GM12801 (cell line): Measurements from ENCODE around the gene KRT38.

Source experiments
- TF ChIP-seq, protein P1 (sequence below): IDR thresholded peaks from one replicate; pipeline ENCODE4 v1.5.1; 2011; ENCODE audit warnings: control low read depth; ENCODE audit not compliant: insufficient read length; ENCODE audit errors: extremely low read depth

Gene KRT38

GRCh38 chr17:41468346-41468745 lies 27.6 kb upstream of the KRT38 start:
- TF ChIP-seq, protein P1, sequence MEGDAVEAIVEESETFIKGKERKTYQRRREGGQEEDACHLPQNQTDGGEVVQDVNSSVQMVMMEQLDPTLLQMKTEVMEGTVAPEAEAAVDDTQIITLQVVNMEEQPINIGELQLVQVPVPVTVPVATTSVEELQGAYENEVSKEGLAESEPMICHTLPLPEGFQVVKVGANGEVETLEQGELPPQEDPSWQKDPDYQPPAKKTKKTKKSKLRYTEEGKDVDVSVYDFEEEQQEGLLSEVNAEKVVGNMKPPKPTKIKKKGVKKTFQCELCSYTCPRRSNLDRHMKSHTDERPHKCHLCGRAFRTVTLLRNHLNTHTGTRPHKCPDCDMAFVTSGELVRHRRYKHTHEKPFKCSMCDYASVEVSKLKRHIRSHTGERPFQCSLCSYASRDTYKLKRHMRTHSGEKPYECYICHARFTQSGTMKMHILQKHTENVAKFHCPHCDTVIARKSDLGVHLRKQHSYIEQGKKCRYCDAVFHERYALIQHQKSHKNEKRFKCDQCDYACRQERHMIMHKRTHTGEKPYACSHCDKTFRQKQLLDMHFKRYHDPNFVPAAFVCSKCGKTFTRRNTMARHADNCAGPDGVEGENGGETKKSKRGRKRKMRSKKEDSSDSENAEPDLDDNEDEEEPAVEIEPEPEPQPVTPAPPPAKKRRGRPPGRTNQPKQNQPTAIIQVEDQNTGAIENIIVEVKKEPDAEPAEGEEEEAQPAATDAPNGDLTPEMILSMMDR: no peak

GRCh38 chr17:41467561-41467960 lies 26.8 kb upstream of the KRT38 start:
- TF ChIP-seq, protein P1: no peak

DNA sequence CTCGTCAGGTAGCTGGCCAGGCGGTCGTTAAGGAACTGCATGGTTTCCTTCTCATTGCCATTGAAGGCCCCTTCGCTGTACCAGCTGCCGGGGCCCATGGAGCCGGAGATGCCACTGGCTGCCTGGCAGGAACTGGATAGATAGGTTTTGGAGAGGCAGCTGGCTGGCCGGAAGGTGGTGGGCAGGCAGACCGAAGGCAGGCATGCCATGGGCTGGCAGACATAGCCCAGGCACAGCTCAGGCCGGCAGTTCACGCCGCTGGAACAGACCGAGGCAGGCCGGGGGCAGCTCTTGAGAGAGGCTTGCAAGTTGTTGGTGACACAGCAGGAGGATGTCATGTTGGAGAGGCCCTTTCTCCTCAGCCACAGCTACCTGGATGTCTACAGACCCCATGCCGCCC lies 26.2 kb upstream of the KRT38 start, which contains the start of gene KRT32:
Gene KRT32 (minus strand): TSS at position 399 of the 400 bp plus-strand sequence. CDS start 61 bp downstream, at position 338.
- TF ChIP-seq, protein P1: no peak

GRCh38 chr17:41464682-41465081 lies 23.9 kb upstream of the KRT38 start:
- TF ChIP-seq, protein P1: no peak

GRCh38 chr17:41464173-41464572 lies 23.4 kb upstream of the KRT38 start:
- TF ChIP-seq, protein P1: no peak

DNA sequence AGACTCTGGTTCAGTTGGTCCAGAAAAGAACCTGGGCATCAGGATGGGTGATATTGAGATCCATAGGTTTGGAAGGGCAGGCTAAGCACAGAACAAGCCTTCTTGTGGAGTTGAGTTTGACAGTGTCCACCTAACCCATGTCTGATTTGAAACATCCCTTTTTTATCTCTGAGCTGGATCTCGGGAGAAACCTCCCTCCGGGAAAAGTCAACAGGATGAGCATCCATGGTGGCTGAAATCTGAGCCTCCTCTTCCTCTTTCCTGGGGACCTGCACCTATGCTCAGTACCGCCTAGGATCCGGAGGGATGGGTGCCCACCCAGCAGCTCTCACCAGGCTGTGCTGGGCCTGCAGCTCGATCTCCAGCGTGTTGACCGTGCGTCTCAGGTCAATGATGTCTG lies 23.0 kb upstream of the KRT38 start:
- TF ChIP-seq, protein P1: no peak

DNA sequence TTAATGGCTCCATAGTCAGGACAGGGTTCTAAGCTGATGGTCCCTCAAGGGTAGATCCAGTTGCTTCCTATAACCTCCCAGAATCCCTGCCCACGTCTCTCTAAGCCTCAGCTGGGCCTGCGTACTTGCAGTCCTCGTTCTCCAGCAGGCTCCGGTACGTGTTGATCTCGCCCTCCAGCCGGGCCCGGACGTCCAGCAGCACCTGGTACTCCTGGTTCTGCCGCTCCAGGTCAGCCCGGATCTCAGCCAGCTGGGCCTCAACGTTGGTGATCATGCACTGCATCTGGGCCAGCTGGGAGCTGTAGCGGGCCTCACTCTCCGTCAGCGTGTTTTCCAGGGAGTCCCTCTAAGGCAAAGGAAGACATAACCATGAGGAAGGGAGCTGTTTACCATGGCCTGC lies 21.9 kb upstream of the KRT38 start:
- TF ChIP-seq, protein P1: no peak

DNA sequence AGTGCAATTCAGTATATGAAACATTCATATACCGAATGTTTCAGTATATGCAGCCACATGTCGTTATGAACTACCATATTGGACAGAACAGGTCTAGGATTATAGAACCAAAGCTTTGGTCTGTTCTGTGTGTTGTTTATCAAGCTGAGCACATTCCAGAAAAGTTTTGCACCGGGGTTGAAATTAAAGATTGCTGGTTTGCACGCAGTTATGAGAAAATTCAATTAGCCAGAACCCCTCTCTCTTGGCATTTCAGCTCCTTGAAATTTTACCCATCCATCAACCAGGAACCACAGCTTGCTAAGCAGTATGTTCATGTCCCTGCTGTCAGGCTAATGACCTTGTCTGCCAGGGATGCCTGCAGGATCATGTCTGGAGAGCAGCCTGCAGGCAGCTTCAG lies 16.9 kb upstream of the KRT38 start:
- TF ChIP-seq, protein P1: no peak
